NCI-H446 treated with DMSO at 0.1 percent for 48 hours (cell line): ENCODE data around the gene TP53I13.

ENCODE experiments used
- DNase-seq: peaks from one replicate; lab custom pipeline; 2025; lab: John Stamatoyannopoulos, UW

TP53I13 gene

DNA sequence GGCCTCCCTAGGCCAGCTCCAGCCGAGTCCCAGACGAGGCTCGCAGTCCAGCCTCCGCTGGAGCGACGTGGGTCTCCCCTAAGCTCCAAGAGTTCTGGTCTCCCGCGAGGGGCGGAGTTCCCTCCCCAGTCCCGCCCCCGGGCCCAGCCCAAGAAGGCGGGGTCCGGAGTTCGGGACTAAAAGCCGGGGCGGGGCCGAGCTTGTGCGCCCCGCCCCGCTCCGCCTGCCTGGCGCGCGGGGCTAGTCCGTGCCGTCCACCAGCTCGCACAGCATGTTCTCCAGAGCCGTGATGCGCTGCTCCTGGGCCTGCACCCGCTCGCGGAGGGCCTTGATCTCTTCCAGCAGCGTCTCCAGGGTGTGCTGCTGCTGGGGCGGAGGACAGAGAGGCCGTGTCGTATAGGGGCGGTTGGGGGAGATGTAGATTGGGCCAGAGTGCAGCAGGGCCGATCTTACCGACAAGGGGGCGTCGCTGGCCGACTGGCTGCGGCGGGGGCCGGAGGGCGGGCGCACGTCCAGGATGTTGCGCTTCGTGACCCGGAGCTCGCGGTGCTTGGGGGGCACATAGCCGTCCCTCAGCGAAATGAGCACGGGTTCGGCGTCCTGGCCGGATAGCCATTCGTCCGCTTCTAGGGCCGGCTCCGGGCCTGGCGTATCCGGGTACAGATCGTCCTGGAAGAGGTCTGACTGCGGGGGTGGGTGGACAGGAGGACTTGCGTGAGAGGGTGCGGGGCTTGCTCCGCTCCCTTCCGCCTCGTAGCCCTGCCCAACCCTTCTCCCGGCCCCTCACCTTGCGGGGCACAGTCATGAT lies 47.2 kb downstream of the TP53I13 start:
- DNase-seq = no peak

GRCh38 chr17:29616300-29617048 lies 48.0 kb downstream of the TP53I13 start:
- no peak for DNase-seq

- DNase-seq = no peak
Observed at GRCh38 chr17:29617125-29617480, 48.6 kb downstream of the TP53I13 start.

GRCh38 chr17:29617481-29618271 lies 49.2 kb downstream of the TP53I13 start:
- DNase-seq = no peak

DNA sequence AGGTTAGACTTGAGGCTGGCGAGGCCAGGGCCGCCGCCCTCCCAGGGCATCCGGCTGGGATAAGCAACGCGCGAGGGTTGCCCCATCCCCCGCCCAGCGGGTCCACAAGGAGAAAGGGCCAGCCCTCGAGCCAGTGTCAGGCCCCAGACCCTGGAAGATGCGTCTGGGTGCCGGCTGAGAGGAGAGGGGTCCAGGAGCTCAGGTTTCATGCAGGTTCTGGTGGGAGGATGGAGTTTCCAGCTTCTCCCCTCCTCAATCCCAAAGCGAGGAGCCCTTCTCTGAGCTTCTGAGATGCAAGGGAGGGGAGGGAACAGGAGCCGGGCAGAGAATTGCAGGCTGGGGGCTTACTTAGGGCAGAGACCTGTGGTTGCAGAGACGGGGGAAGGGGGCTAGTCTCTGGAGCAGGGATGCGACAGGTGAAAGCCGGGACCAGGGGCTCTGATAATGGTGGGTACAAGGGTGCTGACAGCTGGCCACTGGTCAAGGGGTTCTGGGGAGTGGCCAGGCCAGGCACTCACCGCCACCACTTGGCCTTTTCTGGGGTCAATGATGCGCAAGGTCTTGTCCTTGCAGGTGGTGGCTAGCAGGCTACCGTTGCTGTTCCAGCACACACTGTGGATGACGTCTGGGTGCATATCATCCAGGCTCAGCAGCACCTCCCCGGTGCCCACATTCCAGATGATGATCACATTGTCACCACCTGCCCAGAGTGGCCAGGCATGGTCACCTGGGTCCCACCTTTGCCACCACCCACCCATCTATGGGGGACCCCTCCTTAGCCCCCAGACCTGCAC lies 50.0 kb downstream of the TP53I13 start:
- no peak for DNase-seq

DNA sequence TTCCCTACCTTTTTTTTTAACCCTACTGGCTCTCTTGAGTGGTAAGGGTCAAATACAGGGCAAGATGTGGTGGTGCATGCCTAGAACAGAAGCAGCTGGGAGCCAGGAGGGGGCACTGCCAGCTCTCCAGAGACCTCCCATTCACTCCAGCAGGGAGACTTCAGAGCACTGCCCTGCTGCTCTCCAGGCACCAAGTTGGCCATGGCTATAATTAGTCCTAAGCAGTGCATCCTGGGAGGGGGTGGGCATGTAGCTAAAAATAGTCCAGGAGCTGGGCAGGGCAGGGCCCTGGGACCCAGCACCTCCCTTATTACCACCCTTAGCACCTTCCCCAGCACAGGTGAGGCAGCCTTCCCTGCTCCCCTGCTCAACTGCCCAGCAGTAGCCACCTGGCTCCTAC lies 50.8 kb downstream of the TP53I13 start:
- no peak for DNase-seq

- no peak for DNase-seq
Observed at GRCh38 chr17:29620271-29620670, 51.8 kb downstream of the TP53I13 start.

DNA sequence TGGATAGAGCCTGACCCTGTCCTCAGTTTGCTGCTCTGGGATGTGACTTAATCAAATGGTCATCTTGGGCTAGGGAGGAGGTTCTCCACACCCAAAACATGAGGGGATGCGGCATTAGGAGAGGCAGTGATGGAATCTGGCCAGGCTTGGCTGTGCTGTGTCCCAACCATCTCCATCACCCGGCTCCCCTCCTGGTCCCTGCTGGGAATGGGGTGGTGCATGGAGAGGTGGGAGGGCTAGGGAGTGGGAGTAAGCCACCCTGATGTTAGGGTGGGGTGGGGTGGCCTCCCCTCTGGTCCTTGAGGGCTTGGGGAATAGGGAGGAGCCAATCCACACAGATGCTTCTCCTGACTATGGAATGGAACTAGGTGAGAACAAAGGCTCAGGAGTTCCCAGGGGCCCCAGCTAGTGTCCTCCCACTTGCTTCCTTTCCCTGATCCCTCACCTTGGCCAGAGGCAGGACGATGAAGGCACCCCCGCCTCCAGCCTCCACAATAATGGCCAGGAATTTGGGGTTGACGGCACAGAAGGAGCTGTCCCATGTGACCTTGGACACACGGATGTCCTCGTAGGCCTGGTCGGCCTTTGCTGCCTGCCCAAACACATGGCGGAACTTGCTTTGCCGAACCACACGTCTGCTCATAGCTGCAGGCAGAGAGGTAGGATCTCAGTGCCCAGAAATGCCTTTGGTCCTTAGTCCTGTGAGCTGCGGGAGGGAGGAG lies 52.4 kb downstream of the TP53I13 start:
- DNase-seq = no peak

- DNase-seq = no peak
Observed at GRCh38 chr17:29621751-29622194, 53.3 kb downstream of the TP53I13 start.
